Measurements from ENCODE around the gene TMPRSS15. TPM values are rescaled to one million over a fixed set of nuclear protein-coding genes. Genes with fewer than 3 reads are reported as not detected.

TMPRSS15 gene
- total and polyA plus RNA-seq, 4 donors, result not detected

- WGBS, result 61% methylated on average over 4 of the region's 4 CpGs
- Histone ChIP-seq H3K27ac (ENCODE audit: low read depth in 1 of 2, low read length in 2 of 2) (no peak overlapping the region), H3K4me1 (ENCODE audit: control insufficient read depth in 4 of 4, insufficient read depth in 4 of 4, low read length in 3 of 4) (no peaks in the 10 kb centered on the region), H3K27me3 (ENCODE audit: control insufficient read depth in 4 of 4, insufficient read depth in 4 of 4, low read length in 3 of 4) (no peaks in the 10 kb centered on the region), H3K4me3 (ENCODE audit: low read depth in 1 of 3, low read length in 3 of 3) (no peak overlapping the region), H3K36me3 (ENCODE audit: control insufficient read depth in 4 of 4, insufficient read depth in 3 of 4, low read depth in 1 of 4, low read length in 3 of 4) (no peaks in the 10 kb centered on the region), H3K9me3 (ENCODE audit: control insufficient read depth in 4 of 4, low read length in 3 of 4) (no peaks in the 10 kb centered on the region), H3K9ac (ENCODE audit: low read depth in 1 of 2, low read length in 2 of 2) (no peak overlapping the region)
- TF ChIP-seq RXRA (IDR thresholded peaks at IDR 0.05) (no peak), MAX (IDR thresholded peaks at IDR 0.05) (no peak), RAD21 (IDR thresholded peaks at IDR 0.05) (no peak), TAF1 (conservative IDR thresholded peaks at IDR 0.05) (no peak), ZBTB33 (IDR thresholded peaks at IDR 0.05) (no peak), NR2F2 (IDR thresholded peaks at IDR 0.05) (no peak), FOXA2 (IDR thresholded peaks at IDR 0.05) (no peak)
- no peak for DNase-seq (ENCODE audit: low spot score)
Observed at GRCh38 chr21:18252256-18252655, 151.3 kb downstream of the TMPRSS15 start.

- Histone ChIP-seq H3K9ac (ENCODE audit: low read depth in 1 of 2, low read length in 2 of 2) (no peak overlapping the region), H3K27me3 (ENCODE audit: control insufficient read depth in 4 of 4, insufficient read depth in 4 of 4, low read length in 3 of 4) (no peaks in the 10 kb centered on the region), H3K9me3 (ENCODE audit: control insufficient read depth in 4 of 4, low read length in 3 of 4) (no peaks in the 10 kb centered on the region), H3K27ac (ENCODE audit: low read depth in 1 of 2, low read length in 2 of 2) (no peak overlapping the region), H3K4me1 (ENCODE audit: control insufficient read depth in 4 of 4, insufficient read depth in 4 of 4, low read length in 3 of 4) (no peaks in the 10 kb centered on the region), H3K36me3 (ENCODE audit: control insufficient read depth in 4 of 4, insufficient read depth in 3 of 4, low read depth in 1 of 4, low read length in 3 of 4) (no peaks in the 10 kb centered on the region), H3K4me3 (ENCODE audit: low read depth in 1 of 3, low read length in 3 of 3) (no peak overlapping the region)
- no peak for DNase-seq (ENCODE audit: low spot score)
- TF ChIP-seq ATF3 (IDR thresholded peaks at IDR 0.05) (no peak), FOXA2 (IDR thresholded peaks at IDR 0.05) (no peak), HNF4A (conservative IDR thresholded peaks at IDR 0.05) (no peak), JUND (IDR thresholded peaks at IDR 0.05) (no peak), YY1 (IDR thresholded peaks at IDR 0.05) (no peak), FOXA1 (IDR thresholded peaks at IDR 0.05) (no peak), HNF4G (IDR thresholded peaks at IDR 0.05) (no peak), TAF1 (conservative IDR thresholded peaks at IDR 0.05) (no peak), EGR1 (IDR thresholded peaks at IDR 0.05; ENCODE audit: low read depth in 2 of 2) (no peak), MAX (IDR thresholded peaks at IDR 0.05) (no peak), ZBTB33 (IDR thresholded peaks at IDR 0.05) (no peak), REST (IDR thresholded peaks at IDR 0.05) (no peak), NR2F2 (IDR thresholded peaks at IDR 0.05) (no peak), RAD21 (IDR thresholded peaks at IDR 0.05) (no peak), RXRA (IDR thresholded peaks at IDR 0.05) (no peak), CTCF (IDR thresholded peaks at IDR 0.05; ENCODE audit: low read depth, low read length, missing input control) (no peak)
Observed at GRCh38 chr21:18251065-18251464, 152.5 kb downstream of the TMPRSS15 start.
